ENCODE data around the gene RCL1.
"Not testable (repeated sequence)": the region's sequence is repeated elsewhere in the genome, so short reads cannot be mapped to it uniquely, and the experiment has no call there.

RCL1 gene

DNA sequence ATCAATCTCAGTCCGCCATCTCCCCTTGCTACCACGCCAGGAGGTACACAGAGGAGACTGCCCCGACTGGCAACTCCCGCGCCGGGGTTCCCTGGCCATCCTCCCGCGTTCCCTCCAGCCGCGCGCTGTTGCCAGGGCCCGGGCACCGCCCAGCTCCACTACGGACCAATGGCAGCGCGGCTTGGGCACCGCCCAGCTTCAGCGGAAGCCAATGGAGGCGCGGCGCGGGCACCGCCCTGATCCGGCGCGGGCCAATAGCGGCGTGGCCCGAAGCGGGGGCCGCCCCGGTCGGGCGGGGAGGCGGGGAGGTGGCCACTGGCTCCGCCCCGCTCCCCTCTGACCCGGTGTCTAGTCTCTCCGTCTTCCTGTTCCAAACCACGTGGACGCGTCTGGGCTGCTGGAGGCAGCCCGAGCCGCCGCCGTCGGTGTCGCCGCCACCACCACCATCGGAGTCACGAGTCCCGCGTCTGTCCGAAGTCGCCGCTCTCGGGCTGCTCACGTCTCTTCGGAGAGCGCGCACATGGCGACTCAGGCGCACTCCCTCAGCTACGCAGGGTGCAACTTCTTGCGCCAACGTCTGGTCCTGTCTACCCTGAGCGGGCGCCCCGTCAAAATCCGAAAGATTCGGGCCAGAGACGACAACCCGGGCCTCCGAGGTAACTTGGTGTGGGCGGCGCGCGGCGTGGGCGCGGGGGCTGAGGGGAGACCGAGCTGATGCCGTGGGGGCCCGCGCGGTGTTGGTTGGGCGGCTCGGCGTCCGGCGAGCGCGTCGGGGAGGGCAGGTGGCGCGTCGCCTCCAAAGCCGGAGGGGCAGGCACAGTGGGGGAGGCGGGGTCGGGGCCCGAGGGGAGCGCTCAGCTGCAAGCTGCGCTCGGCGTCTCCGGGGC, at the start of gene RCL1:
Gene RCL1, plus strand, starts transcription at position 373 of the 887 bp plus-strand sequence. Its CDS starts 148 bp downstream, at position 521.
- peak; percentile 94 for DNase-seq

DNA sequence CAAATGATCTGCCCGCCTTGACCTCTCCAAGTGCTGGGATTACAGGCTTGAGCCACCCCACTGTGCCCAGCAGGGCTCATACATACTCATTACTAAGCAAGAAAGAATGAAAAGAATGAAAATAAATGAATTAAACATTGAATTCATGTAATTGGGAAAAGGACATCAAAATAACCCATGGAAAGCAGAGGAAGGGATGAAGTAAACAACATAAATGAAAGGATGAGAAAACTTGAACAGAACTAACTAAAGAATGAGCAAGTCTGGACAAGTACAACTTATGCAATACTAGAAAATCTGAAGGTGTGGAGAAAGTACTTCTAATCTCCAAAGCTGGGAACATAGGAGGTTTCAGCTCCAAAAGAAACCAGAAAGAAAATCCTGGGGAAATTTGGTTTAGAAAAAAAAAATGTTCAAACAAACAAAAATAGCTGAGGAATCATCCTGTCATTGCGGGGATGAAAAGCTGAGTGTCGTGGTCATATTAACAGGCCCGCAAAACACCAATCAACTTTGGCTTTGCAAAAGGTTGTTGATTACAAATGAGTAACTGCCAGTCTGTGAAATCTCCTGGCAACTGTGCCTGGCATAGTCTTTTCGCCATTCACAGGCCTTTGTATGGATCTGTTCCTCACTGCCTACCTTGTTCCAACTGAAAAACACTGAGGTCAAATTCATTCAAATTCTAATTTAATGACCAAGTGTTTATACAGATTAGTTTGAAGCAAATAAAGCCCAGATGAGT, 49.4 kb upstream of the RCL1 start:
- DNase-seq, result no peak

DNA sequence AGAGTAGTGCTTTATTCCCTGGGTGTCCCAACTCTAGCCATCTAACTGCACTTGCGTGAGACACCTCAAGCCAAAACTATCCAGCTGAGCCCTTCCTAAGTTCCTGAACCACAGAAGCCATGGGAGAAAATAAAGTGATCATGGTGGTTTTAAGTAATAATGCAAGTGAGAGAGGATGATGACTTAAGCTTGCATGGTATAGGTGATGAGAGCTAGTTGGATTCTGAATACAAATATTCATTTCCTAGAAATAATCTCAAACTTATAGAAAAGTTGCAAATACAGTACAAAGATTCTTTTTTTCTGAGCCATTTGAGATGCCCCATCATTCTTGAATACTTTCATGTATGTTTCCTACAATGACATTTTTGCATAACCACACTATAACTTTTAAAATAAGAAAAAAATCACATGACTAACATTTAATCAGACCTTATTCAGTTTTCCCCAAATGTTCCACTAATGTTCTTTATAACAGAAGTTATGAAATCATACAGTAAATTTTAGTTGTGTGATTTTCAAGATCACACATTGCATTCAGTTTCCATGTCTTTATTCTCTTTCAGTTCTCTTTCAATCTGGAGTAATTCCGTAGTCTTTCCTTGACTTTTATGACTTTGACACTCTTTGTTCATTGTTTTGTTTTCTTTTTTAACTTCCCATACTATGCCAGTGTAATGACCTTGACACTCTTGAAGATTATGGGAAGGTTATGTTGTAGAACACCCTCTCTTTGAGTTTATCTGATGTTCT, 46.3 kb upstream of the RCL1 start:
- no peak for DNase-seq

GRCh38 chr9:4748612-4749011, 44.1 kb upstream of the RCL1 start:
- no peak for DNase-seq

DNA sequence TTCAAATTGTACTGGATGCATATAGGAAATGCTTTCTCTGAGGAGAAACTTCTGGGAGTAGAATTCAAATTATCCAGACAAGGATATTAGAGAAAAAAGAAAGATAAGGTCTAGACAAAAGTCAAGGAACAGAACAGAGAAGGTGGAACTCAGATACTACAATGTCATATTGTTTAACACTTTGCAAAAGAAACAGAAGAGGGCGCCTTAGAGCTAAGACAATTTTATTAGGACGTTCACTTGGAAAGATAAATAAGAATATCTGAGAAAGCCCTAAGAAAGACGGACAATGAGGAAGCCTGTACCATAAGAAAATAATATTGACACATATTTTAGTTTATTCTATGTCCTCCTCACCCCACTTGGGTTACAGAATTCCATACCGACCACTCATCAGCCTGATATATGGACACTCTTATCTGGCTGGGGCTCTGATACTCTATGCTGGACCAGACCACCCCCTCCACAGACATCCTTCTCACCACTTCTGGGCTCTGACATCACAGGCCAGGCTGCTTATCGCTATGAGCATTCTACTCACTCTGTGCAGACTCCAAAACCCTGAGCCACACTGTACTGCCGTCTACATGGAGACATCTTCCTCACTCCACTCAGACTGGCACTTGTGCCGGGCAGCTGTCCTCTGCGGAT, 42.6 kb upstream of the RCL1 start:
- DNase-seq, result peak; percentile 37

DNA sequence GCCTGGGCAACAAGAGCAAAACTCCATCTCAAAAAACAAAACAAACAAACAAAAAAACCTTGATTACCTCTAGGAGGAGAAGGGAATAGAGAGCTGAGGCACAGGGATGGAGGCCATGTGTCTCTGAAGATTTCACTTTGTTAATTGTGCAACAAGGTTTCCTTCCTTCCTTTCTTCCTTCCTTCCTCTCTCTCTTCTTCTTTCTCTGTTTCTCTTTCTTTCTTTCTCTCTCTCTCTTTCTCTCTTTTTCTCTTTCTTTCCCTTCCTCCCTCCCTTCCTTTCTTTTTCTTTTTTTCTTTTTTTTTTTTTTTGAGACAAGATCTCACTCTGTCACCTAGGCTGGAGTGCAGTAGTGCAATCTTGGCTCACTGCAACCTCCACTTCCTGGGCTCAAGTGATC, 38.2 kb upstream of the RCL1 start:
- DNase-seq, result not testable (repeated sequence)

- no peak for DNase-seq
These were observed 37.6 kb upstream of the RCL1 start for GRCh38 chr9:4755026-4755609.

- DNase-seq, result no peak
These were observed 36.3 kb upstream of the RCL1 start for GRCh38 chr9:4756420-4756819.

DNA sequence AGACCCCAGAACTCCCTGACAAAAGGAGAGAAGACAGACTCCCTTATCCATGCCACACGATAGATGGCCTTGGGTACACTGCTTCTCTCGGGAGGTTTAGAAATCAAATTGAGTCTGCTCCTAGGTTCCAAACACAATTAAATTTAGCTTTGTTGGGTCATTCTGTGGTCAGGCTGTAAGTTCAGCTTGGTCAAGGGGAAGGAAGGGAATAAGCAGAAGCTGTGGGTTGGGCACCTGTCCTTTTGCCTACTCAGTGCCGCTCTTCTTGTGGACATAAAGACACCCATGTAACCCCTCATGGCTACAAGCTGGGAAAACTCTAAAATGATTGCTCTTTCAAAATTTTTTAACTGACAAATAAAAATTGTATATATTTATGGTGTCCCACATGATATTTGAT, 32.6 kb upstream of the RCL1 start:
- no peak for DNase-seq

- peak; percentile 69 for DNase-seq
These were observed 30.4 kb upstream of the RCL1 start for GRCh38 chr9:4762108-4762885.

DNA sequence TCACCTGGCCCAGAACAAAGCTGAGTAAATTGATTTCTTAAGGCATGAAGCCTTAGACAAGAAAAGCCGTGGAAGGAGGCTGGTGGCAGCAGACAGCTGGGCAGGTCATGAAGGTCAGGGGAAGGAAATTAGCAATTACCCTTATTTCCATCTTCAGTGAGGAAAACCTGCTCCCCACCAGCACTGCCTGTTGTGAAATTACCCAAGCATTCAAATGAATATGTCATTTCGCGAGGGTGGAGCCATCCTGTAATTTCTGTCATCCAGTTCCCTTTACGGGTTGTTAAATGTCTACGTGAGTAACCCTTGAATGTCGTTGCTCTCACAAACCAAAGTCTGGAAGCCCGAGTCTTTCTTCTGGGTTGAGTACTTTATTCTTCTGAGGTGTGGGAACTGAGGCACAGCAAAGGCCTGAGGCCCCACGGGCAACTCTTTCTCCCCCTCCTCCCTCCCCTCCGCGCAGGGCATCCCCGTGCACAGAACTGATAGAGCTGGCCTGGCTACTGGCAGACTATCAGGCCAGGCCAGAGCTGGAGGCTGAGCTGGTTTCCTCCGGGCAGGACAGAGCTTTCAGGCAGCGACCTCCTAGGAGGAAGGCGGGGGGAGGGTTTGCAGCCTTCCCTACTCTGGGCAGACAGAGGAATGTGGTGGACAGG, 29.7 kb upstream of the RCL1 start:
- peak; percentile 50 for DNase-seq

DNA sequence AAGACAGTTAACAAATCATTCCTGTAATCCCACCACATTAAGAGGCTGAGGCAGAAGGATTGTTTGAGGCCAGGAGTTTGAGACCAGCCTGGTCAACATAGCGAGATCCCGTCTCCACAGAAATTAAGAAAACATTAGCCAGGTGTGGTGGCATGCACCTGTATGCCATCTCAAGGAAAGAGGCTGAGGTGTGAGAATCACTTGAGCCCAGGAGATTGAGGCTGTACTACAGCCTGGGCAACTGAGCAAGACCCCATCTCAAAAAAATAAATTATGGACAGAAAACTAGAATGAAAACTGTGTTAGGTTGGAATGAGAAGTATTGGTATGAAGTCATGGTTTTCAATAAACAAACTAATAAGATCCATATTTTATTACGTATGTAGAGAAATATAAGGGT, 28.7 kb upstream of the RCL1 start:
- no peak for DNase-seq

GRCh38 chr9:4768681-4769080, 24.1 kb upstream of the RCL1 start:
- no peak for DNase-seq

DNA sequence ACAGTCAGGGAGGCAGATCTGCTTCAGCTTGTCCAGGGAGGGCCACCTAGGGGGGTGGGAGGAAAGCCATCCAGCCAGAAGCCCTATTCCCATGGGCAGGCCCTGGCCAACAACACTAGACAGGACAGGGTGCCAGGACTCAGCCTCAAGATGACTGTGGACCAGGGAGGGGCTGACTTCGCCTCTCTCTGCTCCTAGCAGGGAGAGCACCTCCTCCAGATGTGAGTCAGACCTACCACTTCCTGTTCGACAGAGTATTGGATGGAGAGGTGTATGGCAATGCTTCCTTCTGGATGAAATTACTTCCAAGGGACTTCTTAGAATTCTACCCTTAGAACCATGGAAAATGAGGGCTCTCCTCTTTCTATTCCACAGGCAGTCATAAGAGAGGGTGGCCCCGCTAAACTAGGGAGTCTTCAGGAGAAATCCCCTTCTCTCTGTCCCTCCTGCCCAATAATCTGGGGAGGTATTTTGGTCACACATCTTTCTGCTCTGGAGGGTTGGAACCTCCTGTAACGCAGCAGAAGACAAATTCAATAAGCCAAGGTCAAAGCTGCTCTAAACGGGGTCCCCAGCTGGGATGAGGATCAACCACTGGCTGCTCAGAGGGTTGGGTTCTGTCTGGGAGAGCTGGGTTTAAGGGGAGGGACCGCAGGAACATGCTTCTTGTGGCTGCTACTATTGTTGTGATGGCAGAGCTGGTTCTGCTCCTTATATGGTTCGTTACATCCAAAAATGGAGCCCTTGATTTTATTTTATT, 23.2 kb upstream of the RCL1 start:
- peak; percentile 60 for DNase-seq

GRCh38 chr9:4771788-4772187, 21.0 kb upstream of the RCL1 start:
- DNase-seq, result no peak

DNA sequence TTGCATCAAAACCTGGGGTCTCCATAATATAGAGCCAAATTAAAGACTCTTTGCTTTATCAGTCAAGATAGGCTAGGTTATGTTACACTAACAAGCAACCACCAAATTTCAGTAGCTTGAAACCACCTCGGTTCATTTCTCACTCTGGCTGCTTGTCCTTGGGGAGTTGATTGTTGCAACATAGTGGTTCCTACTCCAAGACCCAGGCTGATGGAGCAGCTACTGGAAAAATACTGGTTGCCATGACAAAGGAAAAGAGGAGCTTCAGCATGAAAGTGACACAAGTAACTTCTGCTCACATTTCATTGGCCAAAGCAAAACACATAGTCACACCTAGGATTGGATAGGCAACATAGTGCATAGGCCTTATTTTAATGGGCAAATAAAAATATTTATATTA, 18.5 kb upstream of the RCL1 start:
- peak; percentile 32 for DNase-seq

GRCh38 chr9:4774958-4775357, 17.8 kb upstream of the RCL1 start:
- DNase-seq, result not testable (repeated sequence)

DNA sequence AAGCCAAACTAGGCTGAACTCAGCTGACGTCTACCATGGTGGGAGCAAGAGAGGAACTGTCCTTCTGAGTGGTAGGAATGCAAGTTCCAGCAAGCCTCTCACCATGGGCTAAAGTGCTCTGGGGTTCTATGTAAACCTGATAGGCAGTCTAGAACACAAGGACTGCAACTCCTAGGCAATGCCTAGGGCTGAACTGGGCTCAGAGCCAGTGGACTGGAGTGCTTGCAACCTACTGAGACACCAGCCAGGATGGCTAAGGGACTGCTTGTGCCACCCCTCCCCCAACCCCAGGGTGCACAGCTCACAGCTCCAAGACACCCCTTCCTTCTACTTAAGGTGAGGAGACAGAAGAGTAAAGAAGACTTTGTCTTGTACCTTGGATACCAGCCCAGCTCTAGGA, 12.1 kb upstream of the RCL1 start:
- no peak for DNase-seq

GRCh38 chr9:4781408-4781807, 11.3 kb upstream of the RCL1 start:
- no peak for DNase-seq

- not testable (repeated sequence) for DNase-seq
These were observed 9.6 kb upstream of the RCL1 start for GRCh38 chr9:4783191-4783590.

Data from fibroblast of skin of right biceps (primary cell).